Measurements from ENCODE around the gene IMPA2.
A peak's percentile ranks its signal among the peaks of the same experiment; 100 is the strongest.

Gene IMPA2

DNA sequence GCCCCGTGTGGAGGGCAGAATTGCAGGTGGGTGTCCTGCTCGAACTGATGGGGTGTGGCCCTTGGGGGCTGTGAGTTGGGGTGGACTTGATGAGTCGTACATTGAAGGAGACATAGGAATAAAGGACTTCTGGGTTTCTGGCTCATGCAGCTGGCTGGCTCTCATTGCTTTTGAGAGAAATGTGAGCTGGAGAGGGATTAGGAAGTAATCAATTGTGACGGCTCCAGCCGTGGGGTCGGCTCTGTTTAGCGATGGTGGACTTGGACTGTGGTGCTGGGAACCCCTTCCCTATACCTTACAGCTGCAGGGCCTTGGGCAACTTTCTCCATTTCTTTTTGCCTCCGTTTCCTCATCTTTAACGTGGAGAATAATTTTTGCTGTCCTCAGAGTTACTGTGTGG lies 9.2 kb downstream of the IMPA2 start:
- DNase-seq (ENCODE audit: low spot score) = no peak

DNA sequence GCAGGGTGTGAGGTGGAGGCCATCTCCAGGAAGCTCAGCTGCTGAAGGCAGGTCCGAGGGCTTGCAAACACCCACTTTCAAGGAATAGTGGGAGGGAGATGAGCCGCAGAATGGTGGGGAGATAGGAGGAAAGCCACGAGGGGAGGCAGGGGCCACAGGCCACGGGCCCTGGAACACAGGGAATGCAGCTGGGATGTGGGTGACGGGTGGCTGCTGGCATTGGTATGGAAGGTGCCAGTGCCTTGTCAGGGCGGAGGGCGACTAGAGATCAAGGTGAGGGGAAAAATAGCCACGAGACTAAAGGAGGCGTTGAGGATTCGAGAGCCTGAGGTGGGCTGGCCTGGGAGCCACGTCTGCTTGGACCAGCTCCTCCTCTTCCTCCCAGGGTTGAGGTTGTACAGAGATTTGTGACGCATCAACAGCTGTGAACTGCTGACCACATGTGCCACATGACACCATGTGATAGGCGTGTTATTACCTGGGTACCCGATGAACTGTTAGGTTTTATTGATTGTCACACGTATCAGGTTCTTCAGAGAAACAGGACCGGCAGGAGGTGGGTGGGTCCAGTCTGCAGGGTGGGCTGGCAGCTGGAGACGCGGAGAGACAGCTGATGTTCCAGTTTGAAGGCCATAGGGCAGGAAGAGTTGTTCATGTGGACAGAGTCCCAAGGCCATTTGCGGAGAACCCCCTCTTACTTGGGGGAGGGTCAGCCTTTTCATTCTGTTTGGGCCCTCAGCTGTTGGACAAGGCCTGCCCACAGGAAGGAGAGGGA lies 9.9 kb downstream of the IMPA2 start:
- DNase-seq (ENCODE audit: low spot score) = no peak

DNA sequence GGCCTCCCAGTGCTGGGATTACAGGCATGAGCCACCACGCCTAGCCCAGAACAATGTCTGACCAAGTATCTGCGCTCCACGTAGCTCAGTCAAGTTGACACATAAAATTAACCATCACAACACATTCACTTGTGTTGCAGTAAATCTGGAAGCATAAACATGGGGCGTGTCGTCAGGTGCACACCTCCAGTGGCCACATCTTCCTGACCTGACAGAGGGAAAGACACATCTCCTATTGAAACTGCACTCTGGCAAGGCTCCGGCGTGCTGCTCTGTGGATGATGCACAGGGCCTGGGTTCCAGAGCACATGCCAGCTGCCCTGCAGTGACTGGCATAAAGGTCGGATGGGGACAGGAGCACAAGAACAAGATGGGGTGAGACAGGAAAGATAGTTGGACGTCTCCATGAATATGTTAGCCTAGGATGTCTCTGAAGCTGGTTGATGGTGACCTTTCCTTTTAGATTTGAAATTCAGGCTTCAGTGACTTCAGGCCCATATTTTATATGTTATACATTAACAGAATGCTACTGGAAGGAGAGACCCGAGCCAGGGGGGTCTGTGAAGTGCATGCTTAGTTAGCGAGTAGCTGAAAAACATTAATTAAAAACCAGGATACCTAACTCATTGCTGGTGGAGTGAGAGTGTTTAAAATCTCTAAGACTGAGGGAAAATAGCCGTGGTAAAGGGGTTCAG lies 10.9 kb downstream of the IMPA2 start:
- no peak for DNase-seq (ENCODE audit: low spot score)

GRCh38 chr18:11993264-11993916 lies 12.1 kb downstream of the IMPA2 start:
- no peak for DNase-seq (ENCODE audit: low spot score)

DNA sequence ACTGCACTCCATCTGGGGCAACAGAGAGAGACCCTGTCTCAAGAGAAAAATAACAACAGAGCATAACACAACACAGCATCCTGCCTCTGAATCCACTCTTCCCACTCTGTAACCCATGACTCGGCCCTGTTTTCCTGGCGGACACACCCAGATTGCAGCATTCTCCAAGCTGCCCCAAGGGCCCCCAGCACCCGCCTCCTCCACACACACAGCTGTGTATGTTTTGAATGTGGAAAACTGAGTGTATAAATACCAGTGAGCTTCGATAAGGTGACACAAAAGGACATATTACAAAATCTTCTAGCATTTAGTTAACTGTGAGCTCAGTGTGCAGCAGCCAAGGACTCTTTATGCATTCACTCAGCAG lies 13.0 kb downstream of the IMPA2 start:
- no peak for DNase-seq (ENCODE audit: low spot score)

GRCh38 chr18:11994703-11995444 lies 13.6 kb downstream of the IMPA2 start:
- no peak for DNase-seq (ENCODE audit: low spot score)

DNA sequence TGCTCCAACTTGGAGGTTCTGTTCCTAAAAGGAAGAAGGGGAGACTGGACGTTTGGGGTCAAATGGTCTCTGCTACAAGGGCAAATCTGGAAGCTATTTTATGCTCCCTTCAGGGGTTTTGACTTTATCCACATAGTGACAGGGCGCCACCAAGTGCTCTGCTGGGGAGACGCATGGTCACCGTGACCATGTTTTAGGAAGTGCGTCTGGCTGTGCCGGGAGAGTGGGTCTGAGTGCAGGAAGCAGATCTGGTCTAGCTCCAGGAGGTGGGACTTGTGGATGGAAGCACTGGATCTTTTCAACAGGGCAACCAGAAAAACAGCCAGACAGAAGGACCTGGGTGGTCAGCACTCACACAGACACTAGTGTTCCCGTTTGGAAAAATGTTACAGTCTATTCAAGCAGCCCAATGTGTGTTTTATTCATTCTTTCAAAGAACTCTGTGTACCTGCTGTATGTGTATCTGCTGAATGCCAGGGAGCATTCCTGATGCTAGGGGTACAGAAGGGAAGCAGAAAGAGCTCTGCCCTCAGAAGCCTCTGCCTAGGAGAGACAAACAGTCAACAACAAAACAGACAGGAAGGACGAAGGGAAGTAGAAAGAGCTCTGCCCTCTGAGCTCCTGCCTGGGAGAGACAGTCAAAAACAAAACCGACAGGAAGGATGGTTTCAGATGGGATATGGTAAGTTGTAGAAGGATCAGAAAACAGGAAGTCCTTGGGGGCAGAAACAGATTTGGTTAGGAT lies 14.3 kb downstream of the IMPA2 start:
- peak; percentile 73 for DNase-seq (ENCODE audit: low spot score)

GRCh38 chr18:11996190-11996754 lies 15.0 kb downstream of the IMPA2 start:
- no peak for DNase-seq (ENCODE audit: low spot score)

DNA sequence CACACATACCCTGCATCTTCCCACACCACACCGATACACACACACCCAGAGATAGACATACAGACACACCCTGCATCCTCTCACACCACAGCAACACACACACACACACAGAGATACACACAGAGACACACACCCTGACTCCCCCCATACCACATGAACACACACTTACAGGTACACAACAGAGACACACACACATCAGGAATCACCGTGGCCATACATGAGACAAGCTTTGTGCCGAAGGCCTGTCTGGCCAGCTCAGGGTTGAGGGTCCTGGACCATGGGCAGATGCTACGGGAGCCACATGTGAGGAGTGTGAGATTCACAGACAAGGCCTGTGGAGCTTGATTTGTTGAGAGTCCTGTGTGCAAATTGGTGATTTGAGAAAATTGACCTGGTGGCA lies 15.6 kb downstream of the IMPA2 start:
- DNase-seq (ENCODE audit: low spot score) = no peak

DNA sequence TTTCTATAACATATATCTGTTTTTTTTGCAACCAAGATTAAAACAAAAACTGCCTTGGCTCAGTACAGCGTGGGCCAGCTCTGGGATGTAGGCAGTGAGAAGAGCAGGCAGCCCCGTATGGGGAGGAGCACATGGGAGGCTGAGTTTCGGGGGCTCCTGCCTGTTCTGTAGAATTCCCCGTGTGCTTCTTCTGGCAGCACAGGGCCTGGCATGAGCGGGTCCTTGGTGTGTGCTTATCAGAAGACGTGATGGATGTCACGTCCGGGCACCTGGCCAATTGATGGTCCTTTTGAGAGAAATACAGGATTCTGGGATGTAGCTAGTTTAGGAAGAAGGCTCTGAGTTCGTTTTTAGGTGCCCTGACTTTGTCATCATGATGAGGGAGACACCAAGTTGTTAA lies 16.2 kb downstream of the IMPA2 start:
- no peak for DNase-seq (ENCODE audit: low spot score)

- no peak for DNase-seq (ENCODE audit: low spot score)
Measured at GRCh38 chr18:11998193-11998592, 16.9 kb downstream of the IMPA2 start.

GRCh38 chr18:11999429-11999828 lies 18.1 kb downstream of the IMPA2 start:
- DNase-seq (ENCODE audit: low spot score) = no peak

- DNase-seq (ENCODE audit: low spot score) = no peak
Measured at GRCh38 chr18:12000072-12000659, 18.9 kb downstream of the IMPA2 start.

GRCh38 chr18:12001421-12001820 lies 20.1 kb downstream of the IMPA2 start:
- no peak for DNase-seq (ENCODE audit: low spot score)

- no peak for DNase-seq (ENCODE audit: low spot score)
Measured at GRCh38 chr18:12003894-12004293, 22.6 kb downstream of the IMPA2 start.

DNA sequence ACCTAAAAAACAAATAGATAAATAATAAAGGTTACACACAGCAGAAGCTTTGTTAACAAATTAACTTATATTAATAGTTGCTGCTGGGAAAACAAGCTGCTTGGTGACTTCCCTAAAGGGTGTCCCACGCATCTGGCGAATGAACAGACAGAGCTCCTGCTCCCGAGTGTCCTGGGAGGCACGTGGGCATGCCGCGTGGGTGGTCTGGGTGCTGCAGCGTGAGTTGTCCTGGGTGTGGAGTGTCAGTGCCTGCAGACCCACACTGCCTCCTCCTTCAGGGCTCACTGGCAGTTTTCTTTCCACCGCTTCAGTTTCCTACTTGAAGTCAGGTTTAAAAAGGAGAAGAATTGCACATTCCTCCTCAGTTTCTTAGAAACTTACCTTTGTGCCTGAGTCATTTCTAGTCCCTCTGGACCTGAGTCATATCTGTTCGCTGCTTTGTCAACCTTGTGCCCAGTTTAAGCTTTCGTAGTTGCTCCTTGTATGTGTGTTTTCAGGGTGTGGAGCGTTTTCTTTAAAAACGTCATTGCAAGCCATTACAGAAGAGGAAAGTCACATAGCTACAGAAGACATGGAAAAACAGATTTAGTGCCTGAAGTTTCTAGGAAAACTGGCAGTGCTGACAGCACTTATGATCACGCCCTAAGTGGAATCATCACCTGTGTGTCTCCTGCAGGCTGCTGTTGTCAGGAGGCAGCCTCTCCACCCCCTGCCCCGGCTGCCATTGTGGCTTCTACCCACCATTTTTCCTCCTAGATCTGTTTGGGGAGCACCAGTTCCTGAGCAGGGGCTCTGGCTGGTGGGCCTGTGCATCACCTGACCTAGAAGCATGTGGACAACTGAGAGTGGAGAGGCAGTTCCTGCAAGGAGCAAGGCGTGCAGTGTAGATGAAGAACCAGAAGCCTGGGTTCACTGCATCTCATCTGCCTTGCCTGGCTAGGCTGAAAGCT lies 24.5 kb downstream of the IMPA2 start:
- no peak for DNase-seq (ENCODE audit: low spot score)

DNA sequence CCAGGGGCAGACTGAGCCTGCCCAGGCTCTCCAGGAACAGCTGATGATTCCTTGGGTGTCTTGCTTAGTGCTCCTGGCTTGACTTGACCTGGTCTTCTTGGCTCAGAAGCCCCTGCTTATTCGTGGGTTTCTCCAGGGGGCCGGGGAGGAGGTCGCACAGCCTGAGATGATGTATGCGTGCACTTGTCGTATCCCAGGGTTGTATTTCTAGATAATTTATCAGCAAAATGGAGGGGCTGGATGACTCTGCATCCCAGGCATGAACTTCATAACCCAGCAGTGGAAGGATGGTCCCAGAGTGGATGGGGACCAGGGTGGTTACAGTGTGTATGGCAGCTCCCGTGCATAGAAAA lies 25.2 kb downstream of the IMPA2 start:
- DNase-seq (ENCODE audit: low spot score) = no peak

- no peak for DNase-seq (ENCODE audit: low spot score)
Measured at GRCh38 chr18:12007063-12007462, 25.8 kb downstream of the IMPA2 start.

GRCh38 chr18:12008181-12008767 lies 27.0 kb downstream of the IMPA2 start:
- DNase-seq (ENCODE audit: low spot score) = no peak

Data from RKO (cell line).